Measurements from ENCODE around the gene ABCC10.
"Not testable (repeated sequence)": the region's sequence is repeated elsewhere in the genome, so short reads cannot be mapped to it uniquely, and the experiment has no call there.

ABCC10 gene, protein sequence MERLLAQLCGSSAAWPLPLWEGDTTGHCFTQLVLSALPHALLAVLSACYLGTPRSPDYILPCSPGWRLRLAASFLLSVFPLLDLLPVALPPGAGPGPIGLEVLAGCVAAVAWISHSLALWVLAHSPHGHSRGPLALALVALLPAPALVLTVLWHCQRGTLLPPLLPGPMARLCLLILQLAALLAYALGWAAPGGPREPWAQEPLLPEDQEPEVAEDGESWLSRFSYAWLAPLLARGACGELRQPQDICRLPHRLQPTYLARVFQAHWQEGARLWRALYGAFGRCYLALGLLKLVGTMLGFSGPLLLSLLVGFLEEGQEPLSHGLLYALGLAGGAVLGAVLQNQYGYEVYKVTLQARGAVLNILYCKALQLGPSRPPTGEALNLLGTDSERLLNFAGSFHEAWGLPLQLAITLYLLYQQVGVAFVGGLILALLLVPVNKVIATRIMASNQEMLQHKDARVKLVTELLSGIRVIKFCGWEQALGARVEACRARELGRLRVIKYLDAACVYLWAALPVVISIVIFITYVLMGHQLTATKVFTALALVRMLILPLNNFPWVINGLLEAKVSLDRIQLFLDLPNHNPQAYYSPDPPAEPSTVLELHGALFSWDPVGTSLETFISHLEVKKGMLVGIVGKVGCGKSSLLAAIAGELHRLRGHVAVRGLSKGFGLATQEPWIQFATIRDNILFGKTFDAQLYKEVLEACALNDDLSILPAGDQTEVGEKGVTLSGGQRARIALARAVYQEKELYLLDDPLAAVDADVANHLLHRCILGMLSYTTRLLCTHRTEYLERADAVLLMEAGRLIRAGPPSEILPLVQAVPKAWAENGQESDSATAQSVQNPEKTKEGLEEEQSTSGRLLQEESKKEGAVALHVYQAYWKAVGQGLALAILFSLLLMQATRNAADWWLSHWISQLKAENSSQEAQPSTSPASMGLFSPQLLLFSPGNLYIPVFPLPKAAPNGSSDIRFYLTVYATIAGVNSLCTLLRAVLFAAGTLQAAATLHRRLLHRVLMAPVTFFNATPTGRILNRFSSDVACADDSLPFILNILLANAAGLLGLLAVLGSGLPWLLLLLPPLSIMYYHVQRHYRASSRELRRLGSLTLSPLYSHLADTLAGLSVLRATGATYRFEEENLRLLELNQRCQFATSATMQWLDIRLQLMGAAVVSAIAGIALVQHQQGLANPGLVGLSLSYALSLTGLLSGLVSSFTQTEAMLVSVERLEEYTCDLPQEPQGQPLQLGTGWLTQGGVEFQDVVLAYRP (N-terminal part only)

GRCh38 chr6:43427406-43428111 lies at the start of gene ABCC10:
TSS of gene ABCC10 (plus strand) at chr6:43427541. CDS start at chr6:43427979, 438 bp downstream.
- peak; percentile 92 for DNase-seq

DNA sequence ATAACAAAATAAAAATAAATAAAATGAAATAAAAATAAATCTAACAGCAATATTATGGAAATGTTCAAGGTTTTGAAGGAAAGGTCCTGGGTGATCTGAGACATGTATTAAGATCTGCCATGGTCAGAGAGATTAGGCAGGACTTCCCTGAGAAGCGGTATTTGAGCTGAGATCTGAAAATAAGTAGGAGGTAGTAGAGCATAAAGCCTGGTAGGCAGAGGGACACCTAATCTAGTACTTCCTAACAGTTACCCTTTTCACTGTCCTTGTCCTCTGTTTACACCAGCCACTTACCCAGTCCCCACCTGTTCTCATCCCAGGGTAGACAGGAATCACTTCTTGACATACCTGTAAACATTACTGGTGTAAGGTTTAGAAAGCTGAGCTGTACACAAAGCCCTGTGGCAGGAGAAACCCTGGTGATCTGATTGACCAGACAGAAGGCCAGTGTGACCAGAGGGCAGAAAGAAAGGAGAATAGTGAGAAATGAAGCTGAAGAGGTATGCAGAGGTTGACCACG lies 49.6 kb upstream of the ABCC10 start:
- DNase-seq, result no peak

GRCh38 chr6:43378631-43379030 lies 48.7 kb upstream of the ABCC10 start:
- DNase-seq, result no peak

DNA sequence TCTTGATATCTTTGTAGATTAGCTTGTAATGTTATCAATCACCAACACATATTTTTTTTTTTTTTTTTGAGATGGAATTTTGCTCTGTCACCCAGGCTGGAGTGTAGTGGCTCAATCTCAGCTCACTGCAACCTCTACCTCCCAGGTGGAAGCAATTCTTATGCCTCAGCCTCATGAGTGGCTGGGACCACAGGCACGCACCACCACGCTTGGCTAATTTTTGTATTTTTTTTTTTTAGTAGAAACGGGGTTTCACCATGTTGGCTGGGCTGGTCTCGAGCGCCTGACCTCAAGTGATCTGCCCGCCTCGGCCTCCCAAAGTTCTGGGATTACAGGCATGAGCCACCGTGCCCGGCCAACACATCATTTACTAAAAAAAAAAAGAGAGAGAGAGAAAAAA lies 46.5 kb upstream of the ABCC10 start:
- DNase-seq, result not testable (repeated sequence)

DNA sequence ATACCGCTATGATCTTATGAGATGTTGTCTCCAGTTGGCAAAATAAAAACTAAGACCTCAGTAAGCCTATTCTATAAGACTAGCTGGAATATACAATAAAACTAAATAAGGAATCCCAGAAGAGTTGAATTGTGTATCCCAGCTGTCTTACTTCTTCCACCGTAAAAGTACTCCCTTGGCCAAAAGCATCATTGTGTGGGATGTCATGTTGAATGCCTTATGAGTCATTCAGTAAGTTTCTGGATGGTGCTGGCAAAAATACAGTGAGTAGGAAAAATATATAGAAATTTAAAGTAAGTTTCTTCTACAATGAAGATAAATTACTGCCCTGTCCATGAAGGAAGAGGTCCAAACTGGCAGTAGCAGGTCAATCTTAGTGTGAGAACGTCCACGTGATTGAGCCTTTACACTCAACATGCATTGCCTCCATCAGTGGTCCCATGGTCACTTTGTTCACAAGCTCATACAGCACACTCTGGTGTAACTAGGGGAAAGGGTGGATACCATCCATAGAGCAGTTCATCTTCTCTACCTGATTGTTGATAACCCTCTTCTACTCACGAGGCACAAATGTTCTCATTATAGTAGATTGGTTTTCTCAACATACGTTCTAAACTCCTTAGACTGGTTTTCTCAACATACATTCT lies 44.2 kb upstream of the ABCC10 start:
- DNase-seq, result no peak

DNA sequence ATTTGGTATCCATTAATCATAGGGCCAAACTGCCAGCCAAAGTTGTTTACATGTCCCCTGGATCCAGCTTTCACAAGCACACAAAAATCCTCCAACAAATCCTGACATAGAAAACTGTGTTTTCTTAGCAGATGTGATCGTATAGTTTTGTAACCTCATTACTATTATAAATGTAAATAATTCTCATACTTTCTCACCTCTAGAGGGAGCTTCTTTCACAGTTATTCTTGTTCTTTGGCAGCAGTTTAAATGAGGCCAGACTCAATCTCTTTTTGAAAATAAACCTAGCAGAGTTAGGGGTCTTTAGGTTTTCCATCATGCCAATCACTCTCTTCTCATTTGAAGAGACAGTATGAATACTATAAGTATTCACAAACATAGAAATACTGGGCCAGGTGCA lies 40.8 kb upstream of the ABCC10 start:
- no peak for DNase-seq

DNA sequence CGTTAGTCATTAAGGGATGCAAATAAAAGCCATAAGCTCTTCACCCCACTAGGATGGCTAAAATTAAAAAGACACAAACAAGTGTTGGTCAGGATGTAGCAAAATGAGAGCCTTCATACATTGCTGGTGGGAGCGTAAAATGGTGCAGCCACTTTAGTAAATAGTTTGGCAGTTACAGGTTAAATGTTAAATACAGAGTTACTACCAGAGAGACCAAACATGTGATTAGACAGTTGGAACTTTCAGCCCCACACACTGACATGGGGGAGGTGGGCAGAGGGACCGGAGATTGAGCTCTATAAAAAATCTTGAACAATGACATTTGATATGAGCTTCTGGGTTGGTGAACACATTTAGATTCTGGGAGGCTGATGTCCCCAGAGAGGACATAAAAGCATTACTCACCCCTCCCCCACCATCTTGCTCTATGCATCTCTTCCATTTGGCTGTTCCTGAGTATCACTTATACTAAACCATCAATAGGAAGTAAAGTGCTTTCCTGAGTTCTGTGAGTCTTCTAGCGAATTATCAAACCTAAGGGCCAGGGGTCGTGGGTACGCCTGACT lies 37.5 kb upstream of the ABCC10 start:
- DNase-seq, result no peak

DNA sequence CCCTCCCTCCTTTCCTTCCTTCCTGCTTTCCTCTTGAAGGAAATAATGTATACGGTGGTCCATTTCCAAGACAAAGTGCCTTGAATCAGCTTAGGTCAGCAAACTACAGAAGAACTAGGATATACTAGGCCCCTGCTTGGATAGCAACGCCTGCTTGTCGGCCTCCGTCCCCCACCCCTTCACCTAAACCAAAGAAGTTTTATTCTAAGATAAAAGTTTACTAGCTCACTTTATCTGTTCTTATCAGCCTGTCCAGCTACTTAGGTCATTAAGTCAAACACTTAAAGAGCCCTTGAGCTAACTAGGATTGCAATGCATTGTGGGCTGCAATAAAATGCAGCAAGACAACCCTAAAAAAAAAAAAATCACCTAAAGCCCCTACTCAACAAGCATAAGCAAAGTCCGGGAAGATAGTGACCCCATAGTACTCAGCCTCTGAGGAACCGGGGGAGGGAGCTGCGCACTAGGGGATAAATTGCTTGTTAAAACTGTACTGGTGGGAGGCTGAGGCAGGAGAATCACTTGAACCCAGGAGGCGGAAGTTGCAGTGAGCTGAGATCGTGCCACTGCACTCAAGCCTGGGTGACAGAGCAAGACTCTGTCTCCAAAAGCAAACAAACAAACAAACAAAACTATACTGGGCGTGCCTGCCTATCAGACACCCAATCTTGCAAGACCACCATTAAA lies 36.4 kb upstream of the ABCC10 start:
- DNase-seq, result not testable (repeated sequence)

GRCh38 chr6:43391440-43392031 lies 35.8 kb upstream of the ABCC10 start:
- no peak for DNase-seq

DNA sequence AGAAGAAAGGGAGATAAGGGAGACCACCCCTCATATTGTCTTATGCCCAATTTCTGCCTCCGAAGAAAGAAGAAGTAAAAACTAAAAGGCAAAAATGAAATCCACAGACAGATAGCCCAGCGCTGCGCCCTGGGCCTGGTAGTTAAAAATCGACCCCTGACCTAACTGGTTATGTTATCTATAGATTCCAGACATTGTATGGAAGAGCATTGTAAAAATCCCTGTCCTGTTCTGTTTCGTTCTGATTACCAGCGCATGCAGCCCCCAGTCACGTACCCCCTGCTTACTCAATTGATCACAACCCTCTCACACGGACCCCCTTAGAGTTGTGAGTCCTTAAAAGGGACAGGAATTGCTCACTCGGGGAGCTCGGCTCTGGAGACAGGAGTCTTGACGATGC lies 34.2 kb upstream of the ABCC10 start:
- DNase-seq, result not testable (repeated sequence)

GRCh38 chr6:43393602-43394001 lies 33.7 kb upstream of the ABCC10 start:
- no peak for DNase-seq

GRCh38 chr6:43394982-43395381 lies 32.4 kb upstream of the ABCC10 start:
- DNase-seq, result no peak

- no peak for DNase-seq
Observed at GRCh38 chr6:43395776-43396175, 31.6 kb upstream of the ABCC10 start.

- DNase-seq, result peak; percentile 17
Observed at GRCh38 chr6:43396408-43397149, 30.8 kb upstream of the ABCC10 start.

DNA sequence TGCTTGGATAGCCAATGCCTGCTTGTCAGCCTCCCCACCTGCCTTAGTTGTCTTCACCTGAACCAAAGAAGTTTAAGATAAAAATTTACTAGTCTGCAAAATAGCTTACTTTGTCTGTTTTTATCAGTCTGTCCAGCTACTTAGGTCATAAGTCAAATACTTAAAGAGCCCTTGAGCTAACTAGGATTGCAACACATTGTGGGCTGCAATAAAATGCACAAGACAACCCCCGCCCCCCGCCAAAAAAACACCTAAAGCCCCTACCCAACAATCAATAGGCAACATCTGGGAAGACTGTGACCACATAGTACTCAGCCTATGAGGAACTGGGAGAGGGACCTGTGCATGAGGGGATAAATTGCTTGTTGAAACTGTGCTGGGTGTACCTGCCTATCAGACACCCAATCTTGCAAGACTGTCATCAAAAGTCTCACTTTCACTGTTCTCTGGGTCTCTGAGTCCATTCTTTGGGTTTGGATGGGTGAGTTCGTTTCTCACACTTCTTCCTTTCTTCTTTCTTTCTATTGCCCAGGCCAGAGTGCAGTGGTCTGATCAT lies 27.3 kb upstream of the ABCC10 start:
- no peak for DNase-seq

DNA sequence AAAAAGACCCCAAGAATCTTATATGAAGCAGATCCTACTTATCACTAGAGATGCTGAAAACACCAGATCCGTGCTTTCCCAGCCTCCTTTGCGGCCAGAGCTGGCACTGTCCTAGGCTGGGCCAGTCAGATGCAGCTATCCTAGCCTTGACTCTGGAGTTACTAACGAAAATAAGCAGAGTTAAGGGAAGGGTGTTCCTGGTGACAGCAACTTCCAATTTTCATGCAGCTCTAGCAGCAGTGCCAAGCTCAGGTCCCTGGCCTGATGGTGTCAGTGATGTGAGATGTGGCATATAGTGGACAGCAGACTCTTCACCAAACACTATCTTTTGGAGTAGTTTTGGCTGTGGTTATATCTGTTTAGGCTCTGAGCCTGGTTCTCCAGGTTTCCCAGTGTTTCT lies 25.6 kb upstream of the ABCC10 start:
- no peak for DNase-seq

- DNase-seq, result no peak
Observed at GRCh38 chr6:43402820-43403219, 24.5 kb upstream of the ABCC10 start.

DNA sequence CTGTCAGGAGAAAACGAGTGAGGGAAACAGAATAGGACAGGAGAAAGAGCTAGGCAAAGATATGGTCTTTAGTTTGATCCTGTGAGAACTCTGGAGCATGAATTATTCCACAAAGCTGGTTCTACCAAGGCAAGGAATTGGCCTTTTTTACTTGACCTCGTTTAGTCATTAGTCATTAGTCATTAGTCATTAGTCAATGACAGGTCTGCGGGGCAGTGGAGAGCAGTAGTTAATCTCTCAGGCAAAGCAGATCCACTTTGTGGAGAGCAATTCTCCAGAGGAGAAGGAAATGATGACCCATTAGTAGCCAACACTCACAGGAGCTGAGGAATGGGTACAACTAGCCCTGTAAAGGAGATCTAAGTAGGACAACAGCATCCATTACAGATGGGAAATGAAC lies 22.0 kb upstream of the ABCC10 start:
- no peak for DNase-seq

GRCh38 chr6:43407296-43407695 lies 20.0 kb upstream of the ABCC10 start:
- DNase-seq, result no peak
